Tibial nerve (tissue), 4 donors: ENCODE results near the gene UBE3D. TPM values are rescaled to one million over a fixed set of nuclear protein-coding genes. Genes with fewer than 3 reads are reported as not detected.

Experiments
- DNase-seq, 2 donors: peaks; one replicate each; pipeline ENCODE4 v3.0.0-alpha.2; 2019; ENCODE audit warnings: low spot score in 2 of 2
- H3K27ac ChIP-seq, 4 donors: fragments of 200-600 bp; sonication (generic) in 3 of 4; one replicate each; pipeline ENCODE4 v1.5.1; 2017 to 2019; ENCODE audit warnings: mild to moderate bottlenecking in 1 of 4
- H3K27me3 ChIP-seq, 2 donors: fragments of 200-600 bp; sonication (generic) in 1 of 2; one replicate each; pipeline versions ENCODE4 v1.5.1 to v1.6.0; 2017 to 2019
- H3K36me3 ChIP-seq, 3 donors: fragments of 200-600 bp; sonication (generic); one replicate each; pipeline ENCODE4 v1.5.1; 2018 to 2019
- H3K4me1 ChIP-seq, 4 donors: fragments of 200-600 bp; sonication (generic) in 3 of 4; one replicate each; pipeline ENCODE4 v1.5.1; 2017 to 2019
- H3K4me3 ChIP-seq, 4 donors: fragments of 200-600 bp; sonication (generic) in 3 of 4; one replicate each; pipeline ENCODE4 v1.5.1; 2017 to 2019; ENCODE audit warnings: mild to moderate bottlenecking in 1 of 4, moderate library complexity in 1 of 4
- H3K9me3 ChIP-seq, 4 donors: fragments of 200-600 bp; sonication (generic) in 3 of 4; one replicate each; pipeline ENCODE4 v1.5.1; 2017 to 2019
- EP300 ChIP-seq, 2 donors: sonication (generic); formaldehyde crosslinking; IDR thresholded peaks; one replicate each; pipeline ENCODE4 v1.6.1; 2017; ENCODE audit warnings: antibody characterized with exemption in 2 of 2, mild to moderate bottlenecking in 1 of 2
- POLR2A ChIP-seq, 2 donors: fragments of 450-650 bp; IDR thresholded peaks; one replicate each; pipeline ENCODE4 v1.6.1; 2017; ENCODE audit warnings: antibody characterized with exemption in 2 of 2, mild to moderate bottlenecking in 2 of 2, moderate library complexity in 2 of 2
- WGBS, 2 donors: methylation state at CpG; one replicate each; pipeline ENCODE4 v1.1.5; 2018; 5-methylcytosine and 5-hydroxymethylcytosine counted together
- total RNA-seq, 4 donors: library from RNA; depleted of rRNA; stranded (reverse); fragments of >200 nt; gene quantifications; one replicate each; pipeline ENCODE4 v1.1.0, GENCODE V29; 2016
- TF ChIP-seq, protein P1 (sequence below), 5 experiments: fragments of 200-600 bp in 3 of 5; fragments of 450-650 bp in 2 of 5; sonication (generic) in 3 of 5; IDR thresholded peaks; one replicate each; pipeline ENCODE4 v1.5.1; 2016 to 2019; ENCODE audit warnings: antibody characterized with exemption in 5 of 5, mild to moderate bottlenecking in 3 of 5, moderate library complexity in 2 of 5

The UBE3D gene
- total RNA-seq, 4 donors from 2014 or later: 6.3 to 21.9 (median 18.3) TPM

DNA sequence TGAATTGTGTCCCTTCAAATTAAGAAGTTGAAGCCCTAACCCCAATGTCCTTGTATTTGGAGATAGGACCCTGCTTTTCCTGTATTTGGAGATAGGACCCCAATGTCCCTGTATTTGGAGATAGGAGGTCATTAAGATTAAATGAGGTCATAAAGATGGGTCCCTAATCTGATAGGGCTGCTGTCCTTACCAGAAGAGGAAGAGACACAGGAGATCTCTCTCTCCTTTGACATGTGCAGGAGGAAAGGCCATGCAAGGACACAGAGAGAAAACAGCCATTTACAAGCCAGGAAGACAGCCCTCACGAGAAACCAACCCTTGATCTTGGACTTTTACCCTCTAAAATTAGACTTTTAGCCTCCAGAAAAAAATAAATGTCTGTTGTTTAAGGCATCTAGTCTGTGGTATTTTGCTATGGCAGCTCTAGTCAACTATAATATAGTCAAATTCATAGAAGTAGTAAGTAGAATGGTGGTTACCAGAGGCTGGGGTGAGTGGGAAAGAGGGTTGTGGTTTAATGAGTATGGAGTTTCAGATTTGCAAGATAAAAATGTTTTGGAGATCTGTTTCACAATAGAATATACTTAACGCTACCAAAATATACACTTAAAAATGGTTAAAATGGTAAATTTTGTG, 59.3 kb downstream of the UBE3D start:
- 73 to 83% methylated on average over 2 of the region's 2 CpGs for WGBS, 2 donors
- TF ChIP-seq EP300 (IDR thresholded peaks at IDR 0.05) (no peak), POLR2A (IDR thresholded peaks at IDR 0.05) (no peak)
- TF ChIP-seq, protein P1, sequence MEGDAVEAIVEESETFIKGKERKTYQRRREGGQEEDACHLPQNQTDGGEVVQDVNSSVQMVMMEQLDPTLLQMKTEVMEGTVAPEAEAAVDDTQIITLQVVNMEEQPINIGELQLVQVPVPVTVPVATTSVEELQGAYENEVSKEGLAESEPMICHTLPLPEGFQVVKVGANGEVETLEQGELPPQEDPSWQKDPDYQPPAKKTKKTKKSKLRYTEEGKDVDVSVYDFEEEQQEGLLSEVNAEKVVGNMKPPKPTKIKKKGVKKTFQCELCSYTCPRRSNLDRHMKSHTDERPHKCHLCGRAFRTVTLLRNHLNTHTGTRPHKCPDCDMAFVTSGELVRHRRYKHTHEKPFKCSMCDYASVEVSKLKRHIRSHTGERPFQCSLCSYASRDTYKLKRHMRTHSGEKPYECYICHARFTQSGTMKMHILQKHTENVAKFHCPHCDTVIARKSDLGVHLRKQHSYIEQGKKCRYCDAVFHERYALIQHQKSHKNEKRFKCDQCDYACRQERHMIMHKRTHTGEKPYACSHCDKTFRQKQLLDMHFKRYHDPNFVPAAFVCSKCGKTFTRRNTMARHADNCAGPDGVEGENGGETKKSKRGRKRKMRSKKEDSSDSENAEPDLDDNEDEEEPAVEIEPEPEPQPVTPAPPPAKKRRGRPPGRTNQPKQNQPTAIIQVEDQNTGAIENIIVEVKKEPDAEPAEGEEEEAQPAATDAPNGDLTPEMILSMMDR (IDR thresholded peaks at IDR 0.05): no peak
- Histone ChIP-seq H3K27me3 (no peaks in the 10 kb centered on the region), H3K4me1 (no peaks in the 10 kb centered on the region), H3K36me3 (peaks cover 0 to 13% (median 0%) of the 10 kb centered on the region in 3 donors), H3K9me3 (no peaks in the 10 kb centered on the region), H3K4me3 (no peak overlapping the region), H3K27ac (no peak overlapping the region)
- DNase-seq: no peak

DNA sequence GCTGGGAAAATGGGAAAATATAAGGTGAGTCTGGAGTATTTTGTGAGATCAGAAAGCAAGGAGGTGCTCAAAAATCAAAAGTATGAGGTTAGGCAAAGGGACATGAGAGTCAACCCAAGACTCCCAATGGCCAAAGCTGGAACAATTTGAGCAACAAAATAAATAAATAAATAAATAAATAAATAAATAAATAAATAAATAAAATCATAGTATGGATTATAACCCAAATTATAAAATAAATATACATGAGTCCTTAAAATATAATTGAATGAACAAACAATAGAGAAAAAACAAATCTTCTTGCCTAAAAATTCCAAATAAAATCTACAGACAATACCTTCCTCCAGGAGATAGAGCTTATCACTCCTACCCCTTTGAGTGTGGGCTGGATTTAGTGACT, 69.5 kb downstream of the UBE3D start:
- no peak overlapping the region for H3K27ac ChIP-seq
- H3K4me1 ChIP-seq: no peaks in the 10 kb centered on the region
- DNase-seq: no peak
- H3K9me3 ChIP-seq: no peaks in the 10 kb centered on the region
- H3K36me3 ChIP-seq: peaks cover 0 to 5% (median 0%) of the 10 kb centered on the region in 3 donors
- H3K27me3 ChIP-seq: no peaks in the 10 kb centered on the region
- TF ChIP-seq, protein P1 (IDR thresholded peaks at IDR 0.05): no peak
- no peak for TF ChIP-seq EP300 (IDR thresholded peaks at IDR 0.05)
- TF ChIP-seq POLR2A (IDR thresholded peaks at IDR 0.05): no peak
- no peak overlapping the region for H3K4me3 ChIP-seq

DNA sequence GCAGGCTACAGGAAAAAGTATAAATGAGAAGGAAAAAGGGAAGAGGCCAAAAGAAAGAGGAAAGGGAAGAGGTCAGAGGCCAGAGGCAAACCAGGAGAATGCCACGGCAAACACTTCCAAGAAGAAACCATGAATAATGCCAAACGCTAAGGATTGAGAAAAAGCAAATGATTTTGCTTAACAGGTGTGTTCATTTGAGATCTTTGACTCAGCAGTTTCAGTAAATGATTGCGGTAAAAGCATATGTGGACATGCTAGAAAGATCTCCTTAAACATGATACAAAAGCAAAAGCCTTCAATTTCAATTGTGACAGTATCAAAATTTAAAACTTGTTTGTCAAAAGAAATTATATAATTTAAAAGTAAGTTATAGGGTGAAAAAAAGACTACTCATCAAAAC, 70.6 kb downstream of the UBE3D start:
- H3K36me3 ChIP-seq: peaks cover 0 to 5% (median 0%) of the 10 kb centered on the region in 3 donors
- 43 to 64% methylated on average over 3 of the region's 3 CpGs for WGBS, 2 donors
- peaks cover 0 to 2% (median 0%) of the 10 kb centered on the region in 4 donors for H3K4me1 ChIP-seq
- DNase-seq: no peak
- no peaks in the 10 kb centered on the region for H3K27me3 ChIP-seq
- no peak overlapping the region for H3K27ac ChIP-seq
- TF ChIP-seq EP300 (IDR thresholded peaks at IDR 0.05) (no peak), POLR2A (IDR thresholded peaks at IDR 0.05) (no peak)
- TF ChIP-seq, protein P1 (IDR thresholded peaks at IDR 0.05): no peak
- H3K9me3 ChIP-seq: no peaks in the 10 kb centered on the region
- no peak overlapping the region for H3K4me3 ChIP-seq

DNA sequence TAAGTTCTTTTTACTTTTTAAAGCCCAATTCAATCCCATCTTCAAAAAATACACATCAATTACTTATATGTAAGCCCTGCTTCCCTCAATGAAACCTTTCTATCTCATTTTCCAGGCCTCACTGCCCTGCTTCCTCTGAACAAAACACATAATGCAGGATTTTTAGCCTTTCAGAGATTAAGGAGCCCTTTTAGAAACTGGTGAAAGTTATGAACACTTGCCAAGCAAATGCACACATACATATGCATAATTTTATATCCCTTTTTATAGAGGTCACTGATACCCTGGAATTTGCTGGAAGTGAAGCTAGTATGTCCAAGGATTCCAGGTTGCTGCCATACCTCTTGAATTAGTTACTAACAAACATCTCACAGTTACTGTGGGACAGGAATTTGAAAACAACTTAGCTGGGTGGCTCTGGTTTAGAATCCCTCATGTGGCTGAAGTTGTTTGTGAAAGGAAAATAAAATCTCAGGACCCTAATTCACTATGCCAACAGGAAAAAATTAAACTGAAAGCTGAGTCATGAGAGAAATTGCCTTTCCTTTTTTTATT, 75.8 kb downstream of the UBE3D start:
- peaks cover 0 to 6% (median 0%) of the 10 kb centered on the region in 4 donors for H3K4me1 ChIP-seq
- no peaks in the 10 kb centered on the region for H3K27me3 ChIP-seq
- H3K36me3 ChIP-seq: no peaks in the 10 kb centered on the region
- no peak for DNase-seq
- TF ChIP-seq, protein P1 (IDR thresholded peaks at IDR 0.05): no peak
- TF ChIP-seq EP300 (IDR thresholded peaks at IDR 0.05): no peak
- no peak for TF ChIP-seq POLR2A (IDR thresholded peaks at IDR 0.05)
- H3K27ac ChIP-seq: no peak overlapping the region
- no peaks in the 10 kb centered on the region for H3K9me3 ChIP-seq
- no peak overlapping the region for H3K4me3 ChIP-seq

DNA sequence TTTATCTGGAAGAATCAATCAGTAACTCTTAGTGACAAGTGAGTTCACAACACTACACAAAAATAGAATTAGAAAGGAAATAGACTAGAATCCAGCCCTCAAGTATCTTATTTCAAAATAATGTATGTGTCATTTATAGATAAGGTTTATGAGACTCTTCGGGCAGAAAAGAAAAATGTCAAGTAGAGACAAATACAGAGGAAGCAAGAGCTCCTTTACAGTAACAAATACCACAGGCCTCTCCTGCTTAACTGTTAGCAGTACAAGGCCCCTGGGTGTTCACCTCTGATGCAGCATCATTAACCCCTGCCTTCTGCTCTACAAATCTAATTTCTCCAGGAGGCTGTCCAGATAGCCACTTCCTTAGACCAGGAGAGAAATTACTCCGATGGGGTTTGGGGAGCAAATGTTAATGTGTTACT, 76.7 kb downstream of the UBE3D start:
- DNase-seq: no peak
- Histone ChIP-seq H3K27me3 (no peaks in the 10 kb centered on the region), H3K9me3 (no peaks in the 10 kb centered on the region), H3K27ac (no peak overlapping the region), H3K4me1 (peaks cover 0 to 6% (median 0%) of the 10 kb centered on the region in 4 donors), H3K4me3 (no peak overlapping the region), H3K36me3 (no peaks in the 10 kb centered on the region)
- TF ChIP-seq EP300 (IDR thresholded peaks at IDR 0.05) (no peak), POLR2A (IDR thresholded peaks at IDR 0.05) (no peak)
- TF ChIP-seq, protein P1 (IDR thresholded peaks at IDR 0.05): no peak
- WGBS, 2 donors: 54 to 67% methylated on average over 2 of the region's 2 CpGs
